BLaER1 (cell line): ENCODE results near the gene ADCY4.

Experiments used
- H3K27ac ChIP-seq: shearing (Covaris generic); formaldehyde crosslinking; 2 replicates; pipeline ENCODE4 v1.8.1; 2022
- H3K27me3 ChIP-seq: shearing (Covaris generic); formaldehyde crosslinking; 2 replicates; pipeline ENCODE4 v1.8.1; 2022
- H3K36me3 ChIP-seq: shearing (Covaris generic); formaldehyde crosslinking; 2 replicates; pipeline ENCODE4 v1.8.1; 2022
- H3K4me1 ChIP-seq: shearing (Covaris generic); formaldehyde crosslinking; 2 replicates; pipeline ENCODE4 v1.8.1; 2022
- H3K4me2 ChIP-seq: shearing (Covaris generic); formaldehyde crosslinking; 2 replicates; pipeline ENCODE4 v1.8.1; 2022
- H3K4me3 ChIP-seq: shearing (Covaris generic); formaldehyde crosslinking; 2 replicates; pipeline ENCODE4 v1.8.1; 2022
- H3K9ac ChIP-seq: shearing (Covaris generic); formaldehyde crosslinking; 2 replicates; pipeline ENCODE4 v1.8.1; 2022
- H3K9me3 ChIP-seq: shearing (Covaris generic); formaldehyde crosslinking; 2 replicates; pipeline ENCODE4 v1.8.1; 2022
- H4K20me1 ChIP-seq: shearing (Covaris generic); formaldehyde crosslinking; 2 replicates; pipeline ENCODE4 v1.8.1; 2022
- Cebpa-rat ChIP-seq: shearing (Covaris generic); IDR thresholded peaks from 2 replicates; pipeline ENCODE4 v1.8.1; 2022

Gene ADCY4

DNA sequence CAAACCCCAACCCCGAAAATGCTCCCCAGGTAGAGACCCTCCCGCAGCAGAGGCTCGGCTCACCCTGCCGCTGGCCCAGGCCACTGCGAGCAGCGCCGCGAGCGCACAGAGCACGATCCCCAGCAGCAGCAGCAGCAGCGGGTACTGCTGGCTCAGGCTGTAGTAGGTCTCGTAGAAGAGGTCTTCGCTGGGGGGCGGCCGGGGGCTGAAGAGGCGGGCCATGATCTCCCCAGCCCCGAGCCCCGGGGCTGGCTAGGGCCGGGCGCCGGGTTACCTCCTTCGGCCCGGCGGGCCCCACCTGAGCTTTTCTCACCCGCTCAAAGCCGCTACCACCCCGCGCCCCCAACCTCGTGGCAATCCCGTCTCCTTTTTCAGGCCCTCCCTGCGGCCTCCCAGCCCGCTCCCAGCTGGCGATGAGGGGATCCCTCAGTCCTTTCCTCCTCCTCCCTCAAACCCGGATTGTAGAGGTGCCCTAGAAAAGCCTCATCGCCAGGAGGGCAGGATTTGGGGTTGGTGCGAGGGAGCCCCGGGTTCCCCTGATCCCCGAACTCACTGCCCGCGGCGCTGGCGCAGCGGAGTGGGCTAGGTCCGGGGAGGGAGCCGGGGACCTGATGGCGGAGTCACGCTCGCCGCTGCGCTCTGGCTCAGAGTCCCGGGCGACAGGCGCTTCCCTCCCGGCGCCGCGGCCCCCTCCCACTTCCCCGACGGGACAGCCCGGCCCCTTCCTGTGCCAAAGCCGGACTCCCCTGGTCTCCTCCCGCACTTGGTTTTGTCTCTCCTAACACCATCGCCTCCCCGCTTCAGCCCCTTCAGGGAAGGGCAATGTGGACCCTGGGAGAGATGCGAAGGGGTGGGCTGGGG, at the start of gene ADCY4:
TSS of gene ADCY4 (minus strand) at position 641 of the 861 bp plus-strand sequence. CDS start at position 222, 419 bp downstream.
- peaks cover 76% of the 10 kb centered on the region for H3K27me3 ChIP-seq
- peaks cover 10% of the 10 kb centered on the region; the same call in 1 of the 2 replicates for H3K36me3 ChIP-seq
- H3K9me3 ChIP-seq = peaks cover 8% of the 10 kb centered on the region; the same call in 1 of the 2 replicates
- no peak within 1 kb of the TSS for H3K9ac ChIP-seq
- H3K4me2 ChIP-seq = peak within 1 kb of the TSS; percentile 94
- H4K20me1 ChIP-seq = peaks cover 35% of the 10 kb centered on the region
- no peak within 1 kb of the TSS for H3K27ac ChIP-seq
- H3K4me1 ChIP-seq = peaks cover 66% of the 10 kb centered on the region
- H3K4me3 ChIP-seq = peak within 1 kb of the TSS; percentile 58
- TF ChIP-seq Cebpa-rat = no peak

DNA sequence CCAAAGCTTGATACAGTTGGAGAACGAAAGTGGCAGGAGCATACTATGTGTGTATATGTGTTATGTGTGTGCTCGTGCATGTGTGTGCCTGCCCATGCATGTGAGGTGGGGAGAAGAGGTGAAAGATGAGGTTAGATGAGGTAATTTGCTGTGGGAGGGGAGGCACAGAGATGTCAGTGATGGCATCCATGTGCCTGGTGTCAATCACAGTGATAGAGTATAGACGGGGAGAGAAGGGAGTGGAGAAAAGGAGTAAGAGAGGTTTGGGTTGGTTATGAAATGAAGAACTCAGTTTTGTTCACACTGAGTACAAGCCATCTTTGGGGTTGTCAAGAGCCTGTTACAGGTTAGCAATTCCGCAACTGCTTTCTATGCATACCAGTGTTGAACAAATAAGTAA, 49.3 kb upstream of the ADCY4 start:
- Histone ChIP-seq H3K36me3 (peaks cover under 1% of the 10 kb centered on the region; the same call in 1 of the 2 replicates), H3K27ac (no peak overlapping the region), H3K27me3 (no peaks in the 10 kb centered on the region), H3K9me3 (no peaks in the 10 kb centered on the region), H3K9ac (no peak overlapping the region), H4K20me1 (no peaks in the 10 kb centered on the region), H3K4me1 (no peaks in the 10 kb centered on the region), H3K4me2 (no peak overlapping the region), H3K4me3 (no peak overlapping the region)
- TF ChIP-seq Cebpa-rat = no peak

DNA sequence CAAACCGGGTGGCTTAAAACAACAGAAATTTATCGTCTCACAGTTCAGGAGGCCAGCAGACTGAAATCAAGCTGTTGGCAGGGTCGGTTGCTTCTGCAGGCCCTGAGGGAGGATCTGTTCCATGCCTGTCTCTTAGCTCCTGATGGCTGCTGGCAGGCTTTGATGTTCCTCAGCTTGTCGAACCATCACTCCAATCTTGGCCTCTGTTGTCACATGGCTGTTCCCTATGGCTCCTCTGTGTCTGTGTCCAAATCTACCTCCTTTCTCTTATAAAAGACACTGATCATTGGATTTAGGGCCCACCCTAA, 47.1 kb upstream of the ADCY4 start:
- Histone ChIP-seq H3K27me3 (no peaks in the 10 kb centered on the region), H3K9me3 (no peaks in the 10 kb centered on the region), H3K36me3 (peaks cover 22% of the 10 kb centered on the region), H3K4me3 (no peak overlapping the region), H3K4me2 (no peak overlapping the region), H3K27ac (no peak overlapping the region), H4K20me1 (no peaks in the 10 kb centered on the region), H3K9ac (no peak overlapping the region), H3K4me1 (peaks cover 10% of the 10 kb centered on the region)
- TF ChIP-seq Cebpa-rat = no peak

DNA sequence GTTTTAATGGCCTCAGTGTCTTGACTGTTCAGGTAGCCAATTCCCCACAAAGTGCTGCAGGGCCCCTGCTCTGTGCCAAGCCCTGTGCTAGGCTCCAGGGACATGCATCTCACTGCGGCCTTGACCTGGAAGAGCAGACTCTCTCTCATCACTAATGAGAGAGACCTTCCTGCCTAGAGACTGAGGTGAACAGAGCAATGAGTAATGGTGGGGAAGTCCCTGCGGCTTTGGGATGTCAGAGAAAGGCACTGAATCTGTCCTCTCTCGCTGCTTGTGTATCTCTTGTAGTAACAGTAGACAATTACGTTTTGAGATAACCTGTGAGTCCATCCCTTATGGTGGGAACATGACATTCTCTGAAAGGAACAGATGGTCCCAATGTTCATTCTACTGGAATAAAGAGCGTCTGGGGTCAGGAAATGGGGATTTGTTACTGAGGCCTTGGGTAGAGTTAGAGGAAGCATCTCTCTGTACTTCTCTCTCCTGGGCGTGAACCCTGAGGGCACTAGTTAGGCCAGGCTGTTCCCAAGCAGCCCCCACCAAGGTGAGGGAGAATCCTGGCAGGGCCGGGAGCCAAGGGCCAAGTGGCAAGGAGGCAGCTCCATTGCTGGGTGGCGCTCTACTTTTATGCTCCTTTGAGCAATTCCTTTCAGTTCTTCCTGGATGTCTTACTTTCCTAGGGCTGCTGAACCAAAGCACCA, 46.6 kb upstream of the ADCY4 start:
- Histone ChIP-seq H3K9me3 (no peaks in the 10 kb centered on the region), H3K9ac (no peak overlapping the region), H3K27me3 (no peaks in the 10 kb centered on the region), H3K4me1 (peaks cover 15% of the 10 kb centered on the region), H3K27ac (no peak overlapping the region), H4K20me1 (no peaks in the 10 kb centered on the region), H3K4me2 (no peak overlapping the region), H3K4me3 (no peak overlapping the region), H3K36me3 (peaks cover 27% of the 10 kb centered on the region)
- TF ChIP-seq Cebpa-rat = no peak

DNA sequence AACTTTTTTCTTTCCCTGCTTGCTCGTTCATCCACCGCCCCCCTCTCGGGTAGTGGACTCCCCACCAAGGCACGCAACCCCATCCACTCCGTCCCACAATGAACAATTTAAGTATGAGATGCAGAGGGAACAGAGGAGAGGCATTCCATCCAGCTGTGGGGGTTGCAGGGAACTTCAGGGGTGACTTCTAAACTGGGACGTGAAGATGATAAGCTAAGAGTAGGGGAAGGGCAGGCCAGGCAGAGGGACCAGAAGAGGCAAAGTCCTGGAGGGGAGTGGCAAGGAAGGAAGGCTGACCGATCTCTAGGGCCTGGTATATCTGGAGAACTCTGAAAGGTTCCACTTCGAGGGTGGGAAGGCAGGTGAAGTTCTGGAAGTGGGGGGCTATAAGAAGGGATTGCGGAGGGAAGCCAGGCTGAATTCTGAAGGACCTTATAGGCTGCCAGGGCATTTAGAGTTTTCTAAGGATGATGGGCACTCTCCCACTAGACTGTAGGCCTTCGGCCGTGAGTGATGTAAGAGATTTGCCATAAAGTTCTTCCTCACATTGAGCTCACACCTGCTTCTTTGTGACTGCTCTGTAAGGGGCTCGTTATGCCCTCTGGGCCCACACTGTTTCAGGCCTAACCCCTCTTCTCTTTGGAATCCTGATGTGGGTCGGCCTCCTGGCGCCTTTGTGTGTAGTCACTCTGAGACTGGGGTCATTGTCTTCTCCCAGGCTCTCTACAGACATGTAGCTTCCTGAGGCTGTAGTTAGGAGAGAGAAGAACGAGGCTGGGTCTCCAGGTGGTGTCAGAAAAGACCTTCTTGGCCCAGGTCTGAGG, 45.2 kb upstream of the ADCY4 start:
- Histone ChIP-seq H3K4me3 (no peak overlapping the region), H3K27ac (no peak overlapping the region), H4K20me1 (no peaks in the 10 kb centered on the region; the same call in 1 of the 2 replicates), H3K4me1 (peaks cover 29% of the 10 kb centered on the region), H3K9ac (no peak overlapping the region), H3K27me3 (no peaks in the 10 kb centered on the region), H3K4me2 (no peak overlapping the region), H3K9me3 (no peaks in the 10 kb centered on the region), H3K36me3 (peaks cover 41% of the 10 kb centered on the region)
- no peak for TF ChIP-seq Cebpa-rat

DNA sequence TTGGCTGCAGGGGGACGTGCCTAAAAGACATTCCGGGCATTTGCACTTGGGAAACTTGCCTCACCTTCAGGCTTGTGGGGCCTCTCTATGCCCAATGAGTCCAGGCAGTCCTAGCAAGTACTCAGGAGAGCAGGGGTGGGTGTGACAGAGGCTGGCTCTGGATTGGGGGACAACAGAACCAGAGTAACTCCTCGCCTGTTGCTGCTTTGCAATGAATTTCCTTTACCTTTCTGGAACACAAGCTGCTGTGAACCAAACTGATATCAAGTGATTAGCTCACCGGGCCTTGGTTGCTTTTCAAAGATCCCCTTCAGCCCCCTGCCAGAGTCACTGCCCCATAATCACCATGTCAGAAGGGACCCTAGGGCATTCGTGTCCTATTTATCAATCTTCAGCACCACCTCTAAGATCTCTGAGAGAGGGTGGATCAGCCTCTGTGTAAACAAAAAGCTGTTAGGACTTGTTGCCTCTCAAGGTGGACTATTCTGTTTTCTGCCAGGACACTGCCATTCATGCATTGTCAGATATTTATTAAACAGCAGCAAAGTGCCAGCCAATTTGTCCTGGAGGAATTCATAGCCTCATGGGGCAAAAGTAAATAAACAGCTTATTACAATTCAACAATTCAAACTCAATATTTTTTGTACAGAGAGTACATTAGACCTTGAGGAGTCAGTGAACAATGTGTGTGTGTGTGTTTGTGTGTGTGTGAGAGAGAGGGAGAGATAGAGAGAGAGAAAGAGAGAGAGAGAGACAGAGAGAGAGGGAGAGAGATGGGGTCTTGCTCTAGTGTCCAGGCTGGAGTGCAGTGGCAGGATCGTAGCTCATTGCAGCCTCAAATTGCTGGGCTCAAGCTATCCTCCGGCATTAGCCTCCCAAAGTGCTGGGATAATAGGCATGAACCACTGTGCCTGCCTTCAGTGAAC, 44.4 kb upstream of the ADCY4 start:
- Histone ChIP-seq H4K20me1 (no peaks in the 10 kb centered on the region; the same call in 1 of the 2 replicates), H3K36me3 (peaks cover 49% of the 10 kb centered on the region)

DNA sequence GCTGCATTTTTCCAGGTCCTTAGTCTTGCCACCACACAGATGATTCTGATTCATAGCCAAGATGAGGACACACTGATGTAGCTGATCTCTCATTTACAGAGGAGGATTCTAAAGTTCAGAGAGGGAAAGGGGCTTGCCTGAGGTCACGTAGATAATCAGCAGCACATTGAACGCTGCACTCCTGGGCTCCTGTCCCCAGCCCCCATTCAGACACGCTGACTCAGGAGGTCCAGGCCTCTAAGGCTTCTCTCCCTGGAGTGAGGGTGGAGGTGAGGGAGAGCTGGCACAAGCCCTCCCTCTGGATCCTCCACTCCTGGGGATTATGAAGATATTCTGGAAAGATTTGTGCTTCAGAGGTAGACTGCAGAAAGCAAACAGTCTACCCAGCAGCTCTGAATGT, 43.5 kb upstream of the ADCY4 start:
- H4K20me1 ChIP-seq = no peaks in the 10 kb centered on the region; the same call in 1 of the 2 replicates
- no peaks in the 10 kb centered on the region for H3K27me3 ChIP-seq
- H3K4me3 ChIP-seq = no peak overlapping the region
- no peak overlapping the region for H3K27ac ChIP-seq
- TF ChIP-seq Cebpa-rat = no peak
- peaks cover 43% of the 10 kb centered on the region for H3K4me1 ChIP-seq
- no peak overlapping the region for H3K9ac ChIP-seq
- H3K9me3 ChIP-seq = no peaks in the 10 kb centered on the region
- no peak overlapping the region for H3K4me2 ChIP-seq
- H3K36me3 ChIP-seq = peaks cover 59% of the 10 kb centered on the region

More for the DNA sequence above, 44.4 kb upstream of the ADCY4 start:
- H3K9me3 ChIP-seq = no peaks in the 10 kb centered on the region
- no peak overlapping the region for H3K4me2 ChIP-seq
- peaks cover 38% of the 10 kb centered on the region for H3K4me1 ChIP-seq
- no peak for TF ChIP-seq Cebpa-rat
- no peaks in the 10 kb centered on the region for H3K27me3 ChIP-seq
- H3K4me3 ChIP-seq = no peak overlapping the region
- H3K9ac ChIP-seq = no peak overlapping the region
- H3K27ac ChIP-seq = no peak overlapping the region

DNA sequence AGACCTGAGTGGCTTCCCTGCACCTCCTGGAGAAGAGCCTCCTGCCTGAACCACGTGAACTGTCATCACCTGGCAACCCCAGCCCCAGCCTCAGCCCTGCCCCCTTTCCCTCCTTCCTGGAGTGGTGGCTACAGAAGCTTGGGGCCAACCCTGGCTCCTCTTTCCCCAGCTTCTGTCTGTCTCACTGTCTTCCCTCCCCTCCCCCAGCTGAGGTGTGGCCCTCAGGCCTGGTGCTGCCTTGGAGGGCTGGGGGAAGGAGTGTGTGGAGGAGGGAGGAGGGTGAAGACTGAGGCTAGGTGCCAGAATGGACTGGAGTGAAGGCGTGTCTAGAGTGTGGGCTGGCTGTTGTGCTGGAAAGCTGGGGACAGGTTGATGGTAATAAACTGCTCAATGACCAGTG, 42.8 kb upstream of the ADCY4 start:
- Histone ChIP-seq H3K27ac (no peak overlapping the region), H3K27me3 (no peaks in the 10 kb centered on the region), H4K20me1 (no peaks in the 10 kb centered on the region; the same call in 1 of the 2 replicates), H3K9me3 (peaks cover 4% of the 10 kb centered on the region; the same call in 1 of the 2 replicates), H3K36me3 (peaks cover 65% of the 10 kb centered on the region), H3K4me2 (peak overlapping the region; percentile 79), H3K4me1 (peaks cover 43% of the 10 kb centered on the region), H3K9ac (no peak overlapping the region), H3K4me3 (no peak overlapping the region)
- TF ChIP-seq Cebpa-rat = no peak

DNA sequence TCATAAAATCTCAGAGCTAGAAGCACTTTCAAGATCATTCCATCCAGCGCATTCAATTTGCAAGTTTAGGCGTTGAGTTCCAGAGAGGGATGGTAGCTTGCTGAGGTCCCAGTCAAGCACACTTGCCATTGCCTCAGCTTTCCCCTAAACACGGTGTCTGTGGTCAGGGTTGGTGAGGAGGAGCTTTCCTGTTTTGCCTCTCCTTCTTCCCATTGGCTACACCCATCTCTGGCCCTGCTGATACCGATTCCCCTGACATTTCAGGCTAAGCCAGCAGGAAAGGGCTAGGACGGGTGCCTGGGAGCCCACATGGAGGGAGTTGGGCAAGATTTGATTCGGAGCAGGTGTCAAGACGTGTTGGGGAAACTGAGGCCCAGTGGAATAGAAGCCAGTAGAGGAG, 42.3 kb upstream of the ADCY4 start:
- TF ChIP-seq Cebpa-rat = no peak
- H3K36me3 ChIP-seq = peaks cover 71% of the 10 kb centered on the region
- no peak overlapping the region for H3K4me3 ChIP-seq
- peak overlapping the region; percentile 28; the same call in 1 of the 2 replicates for H3K27ac ChIP-seq
- H3K4me1 ChIP-seq = peaks cover 47% of the 10 kb centered on the region
- no peaks in the 10 kb centered on the region for H3K27me3 ChIP-seq
- peak overlapping the region; percentile 4; the same call in 1 of the 2 replicates for H3K9ac ChIP-seq
- peak overlapping the region; percentile 79 for H3K4me2 ChIP-seq
- peaks cover 6% of the 10 kb centered on the region; the same call in 1 of the 2 replicates for H3K9me3 ChIP-seq
- H4K20me1 ChIP-seq = no peaks in the 10 kb centered on the region; the same call in 1 of the 2 replicates
